H1 (cell line): ENCODE results near the gene APOC3. TPM values are rescaled to one million over a fixed set of nuclear protein-coding genes. Genes with fewer than 3 reads are reported as not detected.

Source experiments
- CTCF ChIA-PET: fragments of 300-600 bp; sonication (Branson Sonifier 250); formaldehyde crosslinking; loops from one replicate; lab custom pipeline; 2021; ENCODE audit not compliant: partially characterized antibody; lab: Charles Lee
- POLR2A ChIA-PET: fragments of 300-600 bp; sonication (Branson Sonifier 250); formaldehyde crosslinking; loops from one replicate; lab custom pipeline; 2021; ENCODE audit warnings: inconsistent platforms; ENCODE audit not compliant: partially characterized antibody; lab: Charles Lee
- DNase-seq, 2 experiments: peaks; one replicate each; pipeline versions ENCODE4 v3.0.0 to v3.0.0-alpha.2; 2010 to 2022; ENCODE audit warnings: low spot score in 2 of 2, low read depth in 1 of 2, mixed read lengths in 1 of 2
- FAIRE-seq: peaks from 2 replicates; lab custom pipeline; 2011; peaks lifted over from hg19 to GRCh38; lab: Jason Lieb, UNC
- H2AFZ ChIP-seq: 2 replicates; pipeline ENCODE4 v1.8.1; 2012; ENCODE audit warnings: low read length, inconsistent platforms
- H2AK5ac ChIP-seq: 2 replicates; pipeline ENCODE4 v1.6.1; 2013; ENCODE audit warnings: low read depth, low read length
- H2BK120ac ChIP-seq: replicated peaks from 2 replicates; pipeline ENCODE3; 2013; ENCODE audit warnings: low read depth, low read length, inconsistent platforms
- H2BK12ac ChIP-seq: 2 replicates; pipeline ENCODE4 v1.6.1; 2013; ENCODE audit warnings: low read depth, low read length
- H2BK15ac ChIP-seq: 2 replicates; pipeline ENCODE4 v1.6.1; 2013; ENCODE audit warnings: low read length
- H2BK20ac ChIP-seq: 2 replicates; pipeline ENCODE4 v1.6.1; 2013; ENCODE audit warnings: low read length
- H2BK5ac ChIP-seq: 2 replicates; pipeline ENCODE4 v1.6.1; 2013; ENCODE audit warnings: low read depth, low read length
- H3K14ac ChIP-seq: 2 replicates; pipeline ENCODE4 v1.6.1; 2013; ENCODE audit warnings: inconsistent platforms; ENCODE audit not compliant: insufficient read length
- H3K18ac ChIP-seq: 2 replicates; pipeline ENCODE4 v1.6.1; 2013; ENCODE audit warnings: low read length; ENCODE audit errors: extremely low read depth
- H3K23ac ChIP-seq: 2 replicates; pipeline ENCODE4 v1.6.1; 2013; ENCODE audit warnings: inconsistent platforms; ENCODE audit not compliant: insufficient read length
- H3K23me2 ChIP-seq: 2 replicates; pipeline ENCODE4 v1.6.1; 2013; ENCODE audit warnings: low read depth, low read length
- H3K27ac ChIP-seq: 2 replicates; pipeline ENCODE4 v1.6.1; 2011; ENCODE audit warnings: low read depth, low read length, inconsistent platforms
- H3K27me3 ChIP-seq, 4 experiments: replicated peaks in 1 of 4; 1 replicate in 1 of 4; 2 replicates in 3 of 4; pipeline versions ENCODE4 v1.6.1 to v1.8.1; 2011 to 2013; ENCODE audit warnings: low read length in 3 of 4, mild to moderate bottlenecking in 3 of 4, inconsistent platforms in 2 of 4, mixed read lengths in 2 of 4, moderate library complexity in 1 of 4; ENCODE audit not compliant: control insufficient read depth in 3 of 4, insufficient read depth in 3 of 4; ENCODE audit errors: extremely low read depth in 1 of 4
- H3K36me3 ChIP-seq, 4 experiments: 2 replicates each; pipeline versions ENCODE4 v1.6.1 to v1.8.1; 2011 to 2013; ENCODE audit warnings: mild to moderate bottlenecking in 4 of 4, low read length in 3 of 4, moderate library complexity in 2 of 4, control low read depth in 1 of 4, inconsistent platforms in 1 of 4; ENCODE audit not compliant: insufficient read depth in 4 of 4, control insufficient read depth in 2 of 4
- H3K4ac ChIP-seq: replicated peaks from 2 replicates; pipeline ENCODE3; 2013; ENCODE audit warnings: low read length, low read depth, mixed read lengths, inconsistent platforms; ENCODE audit not compliant: insufficient read length
- H3K4me1 ChIP-seq, 4 experiments: replicated peaks in 1 of 4; 1 replicate in 1 of 4; 2 replicates in 3 of 4; pipeline versions ENCODE4 v1.6.1 to v1.8.1; 2011 to 2013; ENCODE audit warnings: low read length in 3 of 4, inconsistent platforms in 2 of 4, mixed read lengths in 1 of 4; ENCODE audit not compliant: insufficient read depth in 4 of 4, control insufficient read depth in 3 of 4
- H3K4me2 ChIP-seq, 2 experiments: 2 replicates each; pipeline versions ENCODE4 v1.6.1 to v1.8.1; 2011 to 2013; ENCODE audit warnings: low read depth in 2 of 2, low read length in 2 of 2, control low read depth in 1 of 2, inconsistent platforms in 1 of 2, mild to moderate bottlenecking in 1 of 2; ENCODE audit not compliant: insufficient read depth in 1 of 2
- H3K4me3 ChIP-seq, 4 experiments: fragments of 200-600, 300-600 bp in 1 of 4; sonication (generic), shearing (Covaris generic), sonication (Bioruptor Twin) in 1 of 4; 2 replicates each; pipeline versions ENCODE4 v1.5.1 to v1.8.1; 2011 to 2016; ENCODE audit warnings: low read length in 4 of 4, low read depth in 3 of 4, control low read depth in 2 of 4, inconsistent platforms in 2 of 4, mild to moderate bottlenecking in 2 of 4, mixed read lengths in 1 of 4, moderate library complexity in 1 of 4; ENCODE audit not compliant: insufficient read depth in 2 of 4; ENCODE audit errors: extremely low read depth in 1 of 4
- H3K56ac ChIP-seq: replicated peaks from 2 replicates; pipeline ENCODE3; 2013; ENCODE audit warnings: low read depth, mild to moderate bottlenecking, mixed read lengths, low read length, inconsistent platforms; ENCODE audit not compliant: insufficient read length
- H3K79me1 ChIP-seq: 2 replicates; pipeline ENCODE4 v1.6.1; 2013; ENCODE audit warnings: low read depth, low read length, control low read depth
- H3K79me2 ChIP-seq, 2 experiments: 2 replicates each; pipeline versions ENCODE4 v1.6.1 to v1.8.1; 2012 to 2013; ENCODE audit warnings: low read length in 2 of 2, mild to moderate bottlenecking in 2 of 2, inconsistent platforms in 1 of 2; ENCODE audit not compliant: insufficient read depth in 2 of 2, control insufficient read depth in 1 of 2
- H3K9ac ChIP-seq, 4 experiments: replicated peaks in 1 of 4; 1 replicate in 1 of 4; 2 replicates in 3 of 4; pipeline versions ENCODE4 v1.6.1 to v1.8.1; 2011 to 2013; ENCODE audit warnings: low read depth in 3 of 4, low read length in 3 of 4, control low read depth in 2 of 4, mild to moderate bottlenecking in 2 of 4, moderate library complexity in 2 of 4, inconsistent platforms in 1 of 4; ENCODE audit errors: extremely low read depth in 1 of 4
- H3K9me3 ChIP-seq, 2 experiments: 2 replicates each; pipeline versions ENCODE4 v1.6.1 to v1.8.1; 2012 to 2013; ENCODE audit warnings: mild to moderate bottlenecking in 2 of 2, moderate library complexity in 2 of 2, control low read depth in 1 of 2, inconsistent platforms in 1 of 2, low read depth in 1 of 2, low read length in 1 of 2, mixed read lengths in 1 of 2; ENCODE audit not compliant: insufficient read depth in 2 of 2
- H4K20me1 ChIP-seq, 2 experiments: replicated peaks in 1 of 2; 2 replicates each; pipeline versions ENCODE3 to v1.8.1; 2011 to 2013; ENCODE audit warnings: inconsistent platforms in 2 of 2, low read length in 2 of 2, mild to moderate bottlenecking in 1 of 2; ENCODE audit not compliant: insufficient read depth in 2 of 2, control insufficient read depth in 1 of 2
- H4K5ac ChIP-seq: 2 replicates; pipeline ENCODE4 v1.6.1; 2013; ENCODE audit warnings: low read length, low read depth, mixed read lengths, inconsistent platforms; ENCODE audit not compliant: insufficient read length
- H4K8ac ChIP-seq: 2 replicates; pipeline ENCODE4 v1.8.0; 2013; ENCODE audit warnings: mild to moderate bottlenecking, moderate library complexity, low read length, inconsistent platforms; ENCODE audit not compliant: insufficient read depth; ENCODE audit errors: extremely low read depth
- H4K91ac ChIP-seq: replicated peaks from 2 replicates; pipeline ENCODE3; 2013; ENCODE audit warnings: low read length, mixed read lengths, inconsistent platforms; ENCODE audit not compliant: insufficient read length
- ATF2 ChIP-seq: IDR thresholded peaks from 2 replicates; pipeline ENCODE4 v1.6.1; 2012; ENCODE audit warnings: low read length, inconsistent platforms
- CTBP2 ChIP-seq: IDR thresholded peaks from 2 replicates; pipeline ENCODE4 v1.7.0; 2011; ENCODE audit warnings: borderline replicate concordance, mild to moderate bottlenecking, moderate library complexity, mixed read lengths, low read length; ENCODE audit not compliant: insufficient read depth, insufficient read length
- GABPA ChIP-seq: IDR thresholded peaks from 2 replicates; pipeline ENCODE4 v1.6.1; 2011; ENCODE audit warnings: mild to moderate bottlenecking, low read length, moderate library complexity, borderline replicate concordance; ENCODE audit not compliant: insufficient read depth
- HDAC2 ChIP-seq, 2 experiments: fragments of 300-600 bp in 1 of 2; sonication (generic) in 1 of 2; IDR thresholded peaks; 2 replicates each; pipeline ENCODE4 v1.6.1; 2011 to 2012; ENCODE audit warnings: low read depth in 2 of 2, low read length in 2 of 2, mild to moderate bottlenecking in 2 of 2, moderate library complexity in 2 of 2, borderline replicate concordance in 1 of 2, inconsistent platforms in 1 of 2
- HDAC6 ChIP-seq: IDR thresholded peaks from one replicate; pipeline ENCODE4 v1.7.1; 2012; ENCODE audit warnings: low read depth, mild to moderate bottlenecking, inconsistent platforms, low read length, moderate library complexity
- MAFK ChIP-seq: IDR thresholded peaks from 2 replicates; pipeline ENCODE4 v1.6.1; 2012; ENCODE audit warnings: low read depth, mild to moderate bottlenecking, improper control_type of control experiment, low read length
- RAD21 ChIP-seq, 2 experiments: IDR thresholded peaks in 1 of 2; conservative IDR thresholded peaks in 1 of 2; 2 replicates each; pipeline ENCODE4 v1.6.1; 2011; ENCODE audit warnings: low read depth in 2 of 2, low read length in 2 of 2, improper control_type of control experiment in 1 of 2, inconsistent platforms in 1 of 2, mild to moderate bottlenecking in 1 of 2, moderate library complexity in 1 of 2
- RBBP5 ChIP-seq: IDR thresholded peaks from 2 replicates; pipeline ENCODE4 v1.7.1; 2012; ENCODE audit warnings: low read depth, mild to moderate bottlenecking, inconsistent platforms, low read length, moderate library complexity, borderline replicate concordance
- SP2 ChIP-seq: IDR thresholded peaks from 2 replicates; pipeline ENCODE4 v1.6.1; 2012; ENCODE audit warnings: mild to moderate bottlenecking, low read length, inconsistent platforms
- YY1 ChIP-seq: IDR thresholded peaks from 2 replicates; pipeline ENCODE4 v1.6.1; 2011; ENCODE audit warnings: low read depth, mild to moderate bottlenecking, low read length
- WGBS, 2 experiments: shearing (Covaris generic) in 1 of 2; methylation state at CpG; one replicate each; pipeline versions ENCODE4 v1.1.6 to v1.1.7; 2013 to 2015; ENCODE audit warnings: low lambda C conversion rate in 2 of 2, mixed read lengths in 2 of 2, inconsistent platforms in 1 of 2, low coverage in 1 of 2, missing lambda C conversion rate in 1 of 2; ENCODE audit not compliant: insufficient replicate concordance in 2 of 2, insufficient coverage in 1 of 2, insufficient read length in 1 of 2; ENCODE audit errors: extremely low coverage in 1 of 2, missing lambda C conversion rate in 1 of 2; 5-methylcytosine and 5-hydroxymethylcytosine counted together
- polyA plus RNA-seq, 7 experiments: library from polyadenylated mRNA; depleted of rRNA in 3 of 7; stranded (reverse) in 5 of 7; unstranded in 2 of 7; fragments of >200 nt in 5 of 7; fragments of 200-250 nt in 2 of 7; gene quantifications; 1 replicate in 5 of 7; 2 replicates in 1 of 7; 4 replicates in 1 of 7; pipeline versions ENCODE4 v1.2.1 to v1.2.3, GENCODE V29; 2011 to 2013; ENCODE audit warnings: missing spikeins in 2 of 7, mixed read lengths in 2 of 7
- total RNA-seq: library from RNA; stranded (reverse); fragmentation: NEBNext Ultra II Directional; extraction: Animal tissue kit (Norgen Biotek cat#: 25700); gene quantifications from 2 replicates; pipeline ENCODE4 v1.2.1, GENCODE V29; 2021

Gene APOC3
- total and polyA plus RNA-seq, 2 of the 8 experiments (the other 6 are each of a cell fraction or from before 2014, with no cell fraction given), result not detected

DNA sequence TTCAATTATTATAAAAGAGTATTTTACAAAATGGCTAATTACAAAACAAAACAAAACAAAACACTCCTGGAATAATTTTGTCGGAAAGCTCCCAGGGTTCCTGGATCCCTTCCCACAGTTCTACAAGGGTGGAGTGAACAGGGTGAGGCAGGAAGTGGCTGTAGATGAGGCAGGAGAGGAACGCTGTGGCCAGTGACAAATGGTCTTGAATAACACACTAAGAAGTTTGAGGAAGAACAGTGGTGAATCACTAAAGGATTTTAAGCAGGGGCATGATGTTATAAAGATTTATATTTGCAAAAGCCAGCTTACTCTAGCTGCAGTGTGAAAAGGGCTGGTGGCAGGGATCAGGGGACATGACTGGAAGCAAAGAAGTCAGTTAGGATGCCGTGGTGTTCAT lies 41.5 kb downstream of the APOC3 start:
- FAIRE-seq (no peak), DNase-seq (no peak)
- no peak overlapping the region for H3K18ac ChIP-seq
- no peaks in the 10 kb centered on the region for H3K9me3 ChIP-seq
- H2BK5ac ChIP-seq, result no peak overlapping the region
- no peak overlapping the region for H3K4me3 ChIP-seq
- H3K36me3 ChIP-seq, result peaks cover 0 to 54% (median 42%) of the 10 kb centered on the region in 4 experiments; a peak in 7 of 8 replicates
- no peak overlapping the region for H3K14ac ChIP-seq
- no peak overlapping the region for H3K56ac ChIP-seq
- H3K79me2 ChIP-seq, result no peaks in the 10 kb centered on the region
- H2AFZ ChIP-seq, result no peak overlapping the region
- no peaks in the 10 kb centered on the region for H4K20me1 ChIP-seq
- no peak overlapping the region for H2BK12ac ChIP-seq
- ChIA-PET POLR2A (no interaction called here), CTCF (interaction anchor here (1.0 to 3.3 kb wide), 2 partner anchors 9 to 235 kb away, joined by 3 to 14 read pairs; no protein-coding TSS in a partner anchor)
- no peak overlapping the region for H3K4me2 ChIP-seq
- H3K23me2 ChIP-seq, result no peaks in the 10 kb centered on the region
- WGBS, 2 experiments, result 83% methylated on average over 3 of the region's 3 CpGs; no CpG with 5 or more reads in 1 of the 2 experiments
- no peak overlapping the region for H2BK15ac ChIP-seq
- no peak overlapping the region for H2BK20ac ChIP-seq
- no peak overlapping the region for H2BK120ac ChIP-seq
- no peak overlapping the region for H3K4ac ChIP-seq
- no peaks in the 10 kb centered on the region for H3K4me1 ChIP-seq
- no peak overlapping the region for H3K9ac ChIP-seq
- no peak overlapping the region for H4K91ac ChIP-seq
- no peak overlapping the region for H4K5ac ChIP-seq
- H3K27ac ChIP-seq, result no peak overlapping the region
- H3K23ac ChIP-seq, result no peak overlapping the region
- H3K79me1 ChIP-seq, result no peaks in the 10 kb centered on the region
- H2AK5ac ChIP-seq, result no peak overlapping the region
- no peaks in the 10 kb centered on the region for H3K27me3 ChIP-seq
- no peak overlapping the region for H4K8ac ChIP-seq
- TF ChIP-seq HDAC6 (no peak), SP2 (no peak), HDAC2 (IDR thresholded peaks at IDR 0.05; ENCODE audit: borderline replicate concordance in 1 of 2, low read depth in 2 of 2, low read length in 2 of 2) (no peak), YY1 (no peak), ATF2 (no peak), CTBP2 (no peak), RBBP5 (no peak), RAD21 (IDR thresholded peaks at IDR 0.05 in 1 of 2, conservative IDR thresholded peaks at IDR 0.05 in 1 of 2; ENCODE audit: low read depth in 2 of 2, low read length in 2 of 2) (no peak), MAFK (no peak), GABPA (no peak)
